MM.1S (cell line): Measurements from ENCODE around the gene EPHX1.

Experiments used
- EZH2 ChIP-seq: fragments of 300-600 bp; sonication (generic); optimal IDR thresholded peaks from 2 replicates; pipeline ENCODE3; 2017; ENCODE audit warnings: low read depth, mild to moderate bottlenecking, antibody characterized with exemption, low read length, mixed read lengths
- TF ChIP-seq, protein P1 (sequence below): fragments of 300-600 bp; sonication (generic); IDR thresholded peaks from 2 replicates; pipeline ENCODE4 v1.5.1; 2016; ENCODE audit warnings: antibody characterized with exemption, low read length, mixed read lengths

DNA sequence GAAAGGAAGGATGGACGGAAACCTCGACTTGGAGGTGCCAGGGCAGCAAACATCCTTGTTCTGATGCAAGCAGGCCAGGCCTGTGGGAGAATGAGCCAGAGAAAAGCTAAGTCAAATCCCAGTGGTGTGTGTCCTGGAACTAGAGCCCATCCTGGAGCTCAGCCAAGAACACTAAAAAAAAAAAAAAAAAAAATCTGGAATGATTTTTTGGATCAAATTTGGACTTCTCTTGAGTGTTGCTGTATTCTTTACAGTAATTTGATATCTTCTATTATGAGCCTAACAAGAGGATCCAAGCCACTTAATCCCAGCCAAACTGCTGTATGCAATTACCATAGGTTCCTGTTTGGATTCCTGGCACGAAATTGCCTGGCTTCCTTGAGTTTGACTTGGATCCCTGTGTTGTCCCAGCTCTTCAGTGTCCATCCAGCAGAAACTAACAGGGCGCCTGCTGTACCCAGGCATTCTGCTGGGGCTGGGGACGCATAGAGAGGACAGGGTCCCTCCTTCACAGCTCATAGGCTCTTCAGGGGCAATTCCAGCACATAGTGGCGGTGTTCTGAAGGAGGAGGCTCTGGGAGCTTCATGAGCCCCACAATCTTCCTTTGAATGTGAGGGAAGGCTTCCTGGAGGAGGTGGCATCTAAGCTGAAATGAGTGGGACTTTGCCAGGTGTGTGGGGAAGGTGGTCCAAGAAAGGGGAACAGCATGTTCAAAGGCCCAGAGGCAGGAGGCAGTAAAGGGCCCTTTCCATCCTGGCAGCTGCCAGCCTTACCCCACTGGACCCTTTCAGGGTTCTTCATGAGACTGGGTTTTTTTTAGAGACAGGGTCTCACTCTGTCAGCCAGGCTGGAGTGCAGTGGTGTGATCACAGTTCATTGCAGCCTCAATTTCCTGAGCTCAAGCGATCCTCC is 24.7 kb downstream of the EPHX1 start:
- TF ChIP-seq EZH2, result no peak
- TF ChIP-seq, protein P1, sequence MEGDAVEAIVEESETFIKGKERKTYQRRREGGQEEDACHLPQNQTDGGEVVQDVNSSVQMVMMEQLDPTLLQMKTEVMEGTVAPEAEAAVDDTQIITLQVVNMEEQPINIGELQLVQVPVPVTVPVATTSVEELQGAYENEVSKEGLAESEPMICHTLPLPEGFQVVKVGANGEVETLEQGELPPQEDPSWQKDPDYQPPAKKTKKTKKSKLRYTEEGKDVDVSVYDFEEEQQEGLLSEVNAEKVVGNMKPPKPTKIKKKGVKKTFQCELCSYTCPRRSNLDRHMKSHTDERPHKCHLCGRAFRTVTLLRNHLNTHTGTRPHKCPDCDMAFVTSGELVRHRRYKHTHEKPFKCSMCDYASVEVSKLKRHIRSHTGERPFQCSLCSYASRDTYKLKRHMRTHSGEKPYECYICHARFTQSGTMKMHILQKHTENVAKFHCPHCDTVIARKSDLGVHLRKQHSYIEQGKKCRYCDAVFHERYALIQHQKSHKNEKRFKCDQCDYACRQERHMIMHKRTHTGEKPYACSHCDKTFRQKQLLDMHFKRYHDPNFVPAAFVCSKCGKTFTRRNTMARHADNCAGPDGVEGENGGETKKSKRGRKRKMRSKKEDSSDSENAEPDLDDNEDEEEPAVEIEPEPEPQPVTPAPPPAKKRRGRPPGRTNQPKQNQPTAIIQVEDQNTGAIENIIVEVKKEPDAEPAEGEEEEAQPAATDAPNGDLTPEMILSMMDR, result no peak
